ENCODE measurements around the gene TOMM34.

TOMM34 gene

DNA sequence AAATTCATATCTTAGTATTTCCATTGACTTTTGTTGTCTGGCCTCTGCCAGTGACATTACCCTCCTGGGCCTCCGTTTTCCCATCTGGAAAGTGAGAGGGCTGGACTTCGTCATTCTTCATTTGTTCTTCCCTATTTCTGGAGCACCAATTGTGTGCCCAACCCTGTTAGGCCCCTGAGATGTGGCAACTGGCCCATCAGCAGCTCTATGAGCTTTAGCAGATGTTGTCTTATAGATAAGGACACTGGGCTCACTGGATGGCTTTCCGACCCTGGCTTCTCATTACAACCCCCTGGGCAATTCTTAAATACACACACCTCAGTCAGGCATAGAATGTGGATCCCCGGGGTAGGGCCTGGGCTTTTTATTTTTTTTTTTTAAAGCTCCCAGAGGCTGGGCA lies 35.7 kb downstream of the TOMM34 start:
- DNase-seq, result no peak

DNA sequence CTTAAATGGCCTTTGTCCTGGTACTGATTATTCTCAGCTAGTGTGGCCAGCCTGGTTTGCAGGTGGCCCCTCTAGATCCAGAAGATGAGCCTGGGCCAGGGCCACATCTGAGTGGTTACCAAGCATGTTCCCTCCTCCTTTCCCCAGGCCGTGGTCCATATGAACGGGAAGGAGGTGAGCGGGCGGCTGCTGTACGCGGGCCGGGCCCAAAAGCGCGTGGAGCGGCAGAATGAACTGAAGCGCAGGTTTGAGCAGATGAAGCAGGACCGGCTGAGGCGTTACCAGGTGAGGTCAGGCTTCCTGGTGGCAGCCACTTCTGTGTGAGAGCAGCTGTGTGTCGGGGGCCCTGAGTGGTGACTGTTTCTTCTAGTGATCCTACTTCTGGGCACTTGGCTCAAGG lies 38.8 kb downstream of the TOMM34 start:
- DNase-seq, result no peak

DNA sequence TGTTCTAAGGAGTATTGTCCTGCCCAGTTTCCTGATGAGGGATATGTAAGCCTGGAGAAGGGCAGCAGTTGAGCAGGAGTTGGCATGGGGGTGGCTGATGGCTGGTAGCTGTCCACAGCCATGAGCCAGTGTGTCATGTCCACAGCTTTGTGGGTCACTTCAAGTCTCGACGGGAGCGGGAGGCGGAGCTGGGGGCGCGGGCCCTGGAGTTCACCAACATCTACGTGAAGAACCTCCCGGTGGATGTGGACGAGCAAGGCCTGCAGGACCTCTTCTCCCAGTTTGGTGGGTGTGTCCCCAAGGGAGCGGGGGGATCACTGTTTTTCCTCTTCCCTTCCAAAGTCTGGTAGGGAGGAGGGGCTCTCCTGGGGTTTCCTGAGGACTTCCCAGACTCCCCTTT lies 41.4 kb downstream of the TOMM34 start:
- no peak for DNase-seq

DNA sequence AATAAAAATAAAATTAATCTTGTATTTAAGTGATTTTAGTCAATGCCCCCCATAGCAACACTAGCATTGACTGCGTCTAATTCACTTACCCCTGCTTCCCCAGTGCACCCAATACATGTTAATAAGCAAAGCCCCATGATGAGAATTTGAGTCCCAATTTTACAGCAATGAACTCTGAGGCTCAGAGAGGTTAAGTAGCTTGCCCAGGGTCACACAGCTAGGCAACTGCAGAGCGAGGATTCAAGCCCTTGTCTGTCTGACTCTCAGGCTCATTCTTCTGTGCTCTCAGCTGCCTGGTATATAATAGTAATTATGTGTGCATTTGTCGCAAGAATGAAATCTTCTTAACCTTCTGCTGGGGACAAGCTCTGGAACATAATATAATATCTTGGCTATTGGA lies 41.9 kb downstream of the TOMM34 start:
- no peak for DNase-seq

DNA sequence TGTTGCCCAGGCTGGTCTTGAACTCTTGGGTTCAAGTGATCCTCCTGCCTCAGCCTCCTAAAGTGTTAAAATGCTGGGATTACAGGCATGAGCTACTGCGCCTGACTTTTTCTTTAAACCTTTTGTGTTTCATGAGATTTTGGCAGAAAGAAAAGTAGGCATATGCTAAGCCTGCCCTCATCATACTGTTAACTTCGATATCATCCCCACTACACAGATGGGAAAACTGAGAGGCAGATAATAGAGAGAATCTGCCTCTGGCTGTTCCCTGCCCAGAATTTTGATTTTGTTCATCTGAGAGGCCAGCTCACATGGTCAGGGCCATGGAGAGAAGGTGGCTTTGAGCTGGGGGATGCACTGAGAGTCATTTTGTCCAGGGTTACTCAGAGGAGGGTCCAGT lies 42.8 kb downstream of the TOMM34 start:
- DNase-seq, result no peak

DNA sequence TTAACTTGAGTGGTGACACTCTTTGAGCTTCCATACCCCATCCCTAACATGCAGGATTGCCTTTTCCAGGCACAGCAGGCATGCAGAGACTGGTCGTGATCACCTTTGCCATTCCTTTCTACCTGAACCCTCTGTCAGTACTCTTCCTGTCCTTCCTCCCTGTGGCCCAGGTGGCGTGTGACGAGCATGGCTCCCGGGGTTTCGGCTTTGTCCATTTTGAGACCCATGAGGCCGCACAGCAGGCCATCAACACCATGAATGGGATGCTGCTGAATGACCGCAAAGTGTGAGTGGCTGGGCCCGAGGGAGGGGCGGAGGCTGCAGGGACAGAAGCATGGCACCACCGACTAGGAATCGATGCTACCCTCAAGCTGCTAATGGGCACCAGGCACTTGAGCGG lies 43.6 kb downstream of the TOMM34 start:
- no peak for DNase-seq

DNA sequence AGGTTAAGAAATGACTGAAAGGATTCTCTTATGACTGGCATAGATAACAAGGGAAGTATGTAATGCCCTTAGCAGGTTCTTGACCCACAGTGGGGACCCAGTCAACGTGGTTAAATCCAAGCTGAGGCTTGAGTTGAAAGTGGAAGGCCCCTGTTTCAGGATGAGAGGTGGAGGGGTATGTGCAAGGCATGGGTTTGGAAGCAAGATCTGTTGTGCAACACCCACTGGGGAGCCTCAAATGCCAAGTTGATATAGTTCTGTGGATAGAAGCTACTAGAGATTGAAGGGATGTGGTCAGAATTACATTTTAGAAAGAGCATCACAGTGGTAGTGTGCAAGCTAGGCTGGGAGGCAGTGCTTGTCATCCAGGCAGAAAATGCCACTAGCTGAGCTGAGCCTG lies 45.3 kb downstream of the TOMM34 start:
- DNase-seq, result no peak

DNA sequence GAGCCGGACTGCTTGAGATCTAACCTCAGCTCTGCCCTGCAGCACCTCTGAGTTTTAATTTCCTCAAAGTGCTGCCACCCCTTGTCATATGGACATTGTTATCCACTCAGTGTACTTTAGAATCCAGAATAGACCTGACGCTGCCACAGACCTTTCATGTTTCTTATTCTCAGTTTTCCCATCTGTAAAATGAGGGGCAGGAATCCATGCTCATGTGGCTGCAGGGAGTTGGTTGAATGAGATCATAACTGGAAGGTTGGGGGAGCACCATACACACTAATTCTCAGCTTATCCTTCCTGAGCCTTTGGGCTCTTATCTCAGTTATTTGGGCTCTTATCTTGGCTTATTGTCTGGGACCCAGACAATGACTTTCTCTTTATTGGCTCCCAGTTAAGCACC lies 48.0 kb downstream of the TOMM34 start:
- DNase-seq, result no peak

DNA sequence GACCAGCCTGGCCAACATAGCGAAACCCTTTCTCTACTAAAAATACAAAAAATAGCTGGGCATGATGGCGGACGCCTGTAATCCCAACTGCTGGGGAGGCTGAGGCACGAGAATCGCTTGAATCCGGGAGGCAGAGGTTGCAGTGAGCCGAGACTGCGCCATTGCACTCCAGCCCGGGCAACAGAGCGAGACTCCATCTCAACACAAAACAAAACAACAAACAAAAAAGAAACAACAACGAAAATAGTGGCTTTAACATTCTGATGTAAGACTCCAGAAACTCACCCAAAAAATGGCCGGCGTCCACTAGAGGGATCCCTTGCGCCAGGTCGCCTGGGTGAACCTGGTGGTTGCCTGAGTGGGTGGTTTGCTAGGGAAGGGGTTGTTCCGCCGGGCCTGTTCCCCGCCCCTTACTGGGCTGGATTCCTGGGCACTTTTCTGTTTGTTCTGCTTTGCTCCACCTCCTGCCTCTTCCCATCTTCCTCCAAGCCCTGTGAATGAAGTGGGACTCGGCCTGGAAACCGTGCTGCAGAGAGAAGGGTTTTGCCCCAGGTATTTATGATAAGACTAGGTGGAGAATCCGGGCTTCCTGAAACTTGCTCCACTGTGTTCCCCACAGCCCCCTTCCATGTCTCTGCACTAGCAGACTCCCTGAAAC lies 48.8 kb downstream of the TOMM34 start:
- no peak for DNase-seq

DNA sequence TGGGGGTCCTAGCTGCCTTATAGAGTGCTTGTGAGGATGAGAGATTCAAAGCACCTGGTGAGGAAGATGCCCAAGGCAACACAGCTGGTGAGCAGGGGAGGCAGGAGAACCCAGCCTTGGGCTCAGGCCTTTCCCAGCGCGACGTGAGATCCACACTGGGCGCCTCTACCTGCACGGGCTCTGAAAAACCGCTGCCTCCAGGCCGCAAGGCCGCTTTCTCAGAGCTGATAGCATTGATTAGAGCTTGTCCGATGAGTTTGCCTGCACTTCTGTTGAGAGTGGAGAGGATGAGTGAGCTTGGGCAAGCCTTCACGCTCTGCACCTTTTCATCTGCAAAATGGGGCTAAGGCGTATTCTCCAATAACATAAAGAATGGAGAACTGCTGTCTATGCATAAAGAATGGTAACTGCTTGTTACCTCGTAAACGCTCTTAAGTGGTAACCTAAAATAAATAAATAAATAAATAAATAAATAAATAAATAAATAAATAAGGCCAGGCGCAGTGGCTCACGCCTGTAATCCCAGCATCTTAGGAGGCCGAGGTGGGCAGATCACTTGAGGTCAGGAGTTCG lies 49.4 kb downstream of the TOMM34 start:
- no peak for DNase-seq

DNA sequence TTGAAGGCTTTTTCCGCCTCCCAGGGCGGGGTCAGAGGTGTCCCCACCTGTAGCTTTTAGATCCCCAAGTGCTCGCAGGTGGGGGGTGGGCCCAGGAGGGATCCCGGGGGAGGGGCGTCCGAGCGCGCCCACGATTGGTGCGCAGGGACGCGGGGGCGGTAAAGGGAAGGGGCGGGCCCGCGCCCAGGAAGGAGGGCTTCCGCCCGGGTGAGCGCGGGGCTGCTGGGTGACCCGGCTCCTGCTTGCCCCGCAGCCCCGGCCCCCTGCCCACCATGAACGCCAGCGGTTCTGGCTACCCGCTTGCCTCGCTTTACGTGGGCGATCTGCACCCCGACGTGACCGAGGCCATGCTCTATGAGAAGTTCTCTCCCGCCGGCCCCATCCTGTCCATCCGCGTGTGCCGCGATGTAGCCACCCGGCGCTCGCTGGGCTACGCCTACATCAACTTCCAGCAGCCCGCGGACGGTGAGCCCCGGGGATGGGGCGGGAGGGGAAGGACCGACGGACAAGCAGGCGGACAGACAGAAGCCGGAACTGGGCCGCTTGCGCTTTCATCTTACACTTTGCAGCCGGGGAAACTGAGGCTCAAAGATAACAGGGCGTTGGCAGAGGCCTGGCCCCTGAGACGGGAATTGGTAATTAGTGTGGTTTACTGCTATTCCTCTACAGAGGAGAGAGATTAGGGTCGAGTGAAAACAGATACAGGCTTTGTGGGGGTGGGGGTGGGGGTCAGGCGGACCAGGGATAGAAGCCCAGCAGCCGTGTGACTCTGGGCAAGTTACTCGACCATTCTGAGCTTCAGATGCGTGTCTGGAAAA lies 50.1 kb downstream of the TOMM34 start, which contains the start of gene PABPC1L:
Gene PABPC1L, plus strand, starts transcription at position 189 of the 818 bp plus-strand sequence. Its CDS starts 84 bp downstream, at position 273.
- DNase-seq, result peak; percentile 33

DNA sequence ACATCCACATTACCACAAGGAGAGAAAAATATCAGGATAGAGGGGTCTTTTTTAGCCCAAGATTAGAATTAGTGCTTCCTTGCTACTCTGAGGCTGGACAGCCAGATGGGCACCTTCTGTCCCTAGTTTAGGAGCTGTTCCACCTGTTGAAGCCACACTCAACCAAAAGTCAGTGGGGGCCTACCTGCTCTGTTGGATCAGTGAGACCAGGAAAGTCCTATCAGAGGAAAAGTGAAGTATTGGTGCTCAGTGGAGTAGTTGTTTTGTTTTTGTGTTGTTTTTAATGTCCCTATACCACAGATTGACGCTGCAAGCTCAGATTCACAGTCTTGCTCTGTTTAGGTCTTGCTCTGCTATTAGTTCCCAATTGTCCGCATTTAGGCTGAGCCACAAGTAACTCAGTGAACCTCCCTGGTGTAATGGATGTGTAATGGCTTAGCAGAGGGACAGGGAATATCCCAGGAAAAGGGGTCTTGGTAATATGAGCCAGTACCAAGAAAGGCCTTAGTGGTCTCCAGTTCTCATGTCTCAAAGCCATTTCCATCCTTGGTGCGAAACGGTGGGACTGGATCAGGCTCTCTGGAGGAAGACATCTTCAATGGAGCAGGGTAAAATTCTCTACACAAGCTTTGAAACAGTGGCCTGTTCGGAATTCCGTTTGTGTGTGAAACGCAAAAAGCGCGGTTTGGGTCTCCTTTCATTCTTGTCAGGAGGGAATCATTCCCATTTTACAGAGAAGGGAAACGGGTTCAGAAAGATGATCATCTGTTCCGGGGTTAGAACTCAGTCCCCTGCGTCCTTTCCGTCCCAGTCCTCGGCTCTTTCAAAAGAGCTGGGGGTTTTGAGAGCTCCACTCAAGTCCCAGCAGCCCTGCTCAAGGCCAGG lies 51.0 kb downstream of the TOMM34 start:
- no peak for DNase-seq

DNA sequence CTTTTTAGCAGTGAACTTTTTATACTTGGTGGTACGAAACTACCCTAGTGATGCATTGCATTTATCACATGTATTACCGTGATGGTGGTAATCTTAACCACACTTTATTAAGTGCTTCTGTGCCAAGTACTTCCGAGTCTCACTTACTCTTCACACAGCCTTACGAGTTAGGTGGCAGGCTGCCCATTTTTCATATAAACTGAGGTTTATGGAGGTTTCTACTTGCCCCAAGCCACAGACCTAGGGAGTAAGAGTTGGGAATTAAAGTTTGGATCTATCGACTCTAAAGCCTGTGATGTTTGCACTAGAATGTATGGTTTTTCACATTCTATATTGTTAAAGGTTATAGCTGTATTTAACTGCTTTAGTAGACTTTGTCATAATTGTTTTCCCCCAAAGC lies 55.8 kb downstream of the TOMM34 start:
- DNase-seq, result no peak

DNA sequence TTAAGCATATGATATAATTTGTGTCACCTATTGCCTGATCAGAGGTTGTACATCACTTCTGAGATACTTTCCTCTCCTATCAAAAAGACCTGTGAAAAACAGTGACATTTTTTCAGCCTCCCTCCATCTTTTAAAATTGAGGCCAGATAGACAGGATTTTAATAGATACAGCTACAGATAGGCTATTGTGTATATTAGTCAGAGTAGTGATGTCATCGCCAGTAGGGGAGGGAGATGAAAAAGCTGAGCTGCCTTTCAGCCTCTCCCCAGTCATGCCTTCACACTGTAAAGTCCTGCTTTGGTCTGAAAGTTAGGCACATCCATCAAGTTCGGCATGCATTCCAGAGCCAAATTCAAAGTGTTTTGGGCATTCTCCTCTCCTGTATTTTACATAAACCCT lies 58.2 kb downstream of the TOMM34 start:
- no peak for DNase-seq

DNA sequence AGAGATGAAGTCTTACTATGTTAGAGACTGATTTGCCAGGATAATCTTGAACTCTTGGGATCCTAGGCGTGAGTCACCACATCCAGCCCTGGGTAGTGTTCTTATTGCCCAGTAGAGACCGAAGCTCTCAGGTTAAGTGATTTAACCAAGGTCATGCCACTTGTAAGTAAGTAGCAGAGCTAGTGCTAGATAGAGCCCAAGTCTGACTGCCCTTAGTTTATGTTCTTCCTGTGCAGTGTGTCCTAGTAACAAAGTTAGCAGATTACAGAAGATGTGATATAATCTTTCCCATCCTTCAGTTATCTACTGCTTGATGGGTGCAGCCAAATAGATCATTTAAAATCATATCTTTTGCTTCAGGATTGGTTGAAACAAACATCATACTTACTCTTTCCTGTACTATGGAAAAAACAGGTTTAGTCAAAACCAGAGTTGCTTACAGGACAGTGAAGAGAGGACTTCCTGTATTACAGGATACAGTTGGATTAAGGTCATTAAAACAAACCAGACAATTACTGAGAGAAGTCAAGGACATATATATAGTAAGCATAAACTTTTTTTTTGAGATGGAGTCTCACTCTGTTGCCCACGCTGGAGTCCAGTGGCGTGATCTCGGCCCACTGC lies 59.9 kb downstream of the TOMM34 start:
- DNase-seq, result no peak

DNA sequence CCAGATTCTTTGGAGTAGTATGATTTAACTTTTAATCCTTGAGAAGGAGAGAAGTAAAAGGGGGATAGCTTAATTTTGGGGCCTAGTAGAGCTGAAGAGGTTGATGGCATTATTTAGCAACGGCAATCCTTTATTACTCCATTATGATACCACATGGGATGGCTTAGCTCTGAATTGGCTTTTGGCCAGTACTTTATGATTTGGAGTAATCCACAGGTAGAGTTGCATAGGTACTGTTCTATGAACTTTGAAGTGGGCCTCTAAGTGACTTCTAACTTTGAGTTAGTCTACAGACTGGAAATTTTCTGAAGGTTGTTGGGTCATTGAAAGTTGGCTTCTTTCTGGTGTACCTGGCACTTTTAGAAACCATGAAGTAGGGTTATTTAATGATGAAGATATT lies 63.1 kb downstream of the TOMM34 start:
- DNase-seq, result no peak

DNA sequence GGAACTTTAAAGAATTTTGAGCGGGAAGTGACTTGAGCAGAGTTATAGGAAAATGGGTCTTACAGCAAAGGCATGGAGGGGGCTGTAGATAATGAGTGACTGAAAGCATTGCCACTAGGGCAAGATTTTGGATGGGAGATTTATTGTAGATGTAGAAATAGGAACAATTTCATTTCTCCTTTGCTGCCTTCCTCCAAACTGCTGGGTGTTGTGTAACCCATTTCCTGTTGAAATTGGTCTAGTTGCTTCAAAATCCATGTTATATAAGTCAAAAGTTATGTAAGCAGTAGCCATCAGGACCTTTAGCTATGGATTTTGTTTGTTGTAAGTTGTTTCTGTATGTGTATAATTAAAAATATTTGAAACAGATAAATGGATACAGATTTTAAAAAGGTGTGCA lies 63.6 kb downstream of the TOMM34 start:
- no peak for DNase-seq

DNA sequence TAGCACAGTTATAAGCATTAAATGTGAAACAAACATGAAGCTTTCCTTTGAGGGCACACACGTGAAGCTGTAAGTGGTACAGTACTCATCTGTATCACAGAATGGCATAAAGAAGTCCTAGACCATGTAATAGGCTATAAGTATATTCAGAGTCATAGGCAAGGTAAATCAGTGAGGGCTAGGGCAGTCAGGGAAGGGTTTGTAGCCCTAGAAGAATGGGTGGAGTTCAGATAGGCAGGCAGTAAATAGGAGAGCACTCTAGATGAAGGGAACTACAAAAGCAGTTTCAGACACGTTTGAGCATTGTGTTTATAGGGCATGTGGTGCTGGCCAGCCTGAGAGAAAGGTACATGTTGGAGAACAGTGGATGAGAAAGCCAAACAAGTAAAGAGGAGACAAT lies 65.2 kb downstream of the TOMM34 start:
- no peak for DNase-seq

All from NCI-H1048 (cell line).